Measurements from ENCODE around the gene EARS2. TPM values are rescaled to one million over a fixed set of nuclear protein-coding genes. Genes with fewer than 3 reads are reported as not detected.

EARS2 gene
- total and polyA plus RNA-seq, 9 of the 15 experiments (the other 6 are each of a cell fraction or from before 2014, with no cell fraction given): 17.6 to 58.6 (median 36.3) TPM

DNA sequence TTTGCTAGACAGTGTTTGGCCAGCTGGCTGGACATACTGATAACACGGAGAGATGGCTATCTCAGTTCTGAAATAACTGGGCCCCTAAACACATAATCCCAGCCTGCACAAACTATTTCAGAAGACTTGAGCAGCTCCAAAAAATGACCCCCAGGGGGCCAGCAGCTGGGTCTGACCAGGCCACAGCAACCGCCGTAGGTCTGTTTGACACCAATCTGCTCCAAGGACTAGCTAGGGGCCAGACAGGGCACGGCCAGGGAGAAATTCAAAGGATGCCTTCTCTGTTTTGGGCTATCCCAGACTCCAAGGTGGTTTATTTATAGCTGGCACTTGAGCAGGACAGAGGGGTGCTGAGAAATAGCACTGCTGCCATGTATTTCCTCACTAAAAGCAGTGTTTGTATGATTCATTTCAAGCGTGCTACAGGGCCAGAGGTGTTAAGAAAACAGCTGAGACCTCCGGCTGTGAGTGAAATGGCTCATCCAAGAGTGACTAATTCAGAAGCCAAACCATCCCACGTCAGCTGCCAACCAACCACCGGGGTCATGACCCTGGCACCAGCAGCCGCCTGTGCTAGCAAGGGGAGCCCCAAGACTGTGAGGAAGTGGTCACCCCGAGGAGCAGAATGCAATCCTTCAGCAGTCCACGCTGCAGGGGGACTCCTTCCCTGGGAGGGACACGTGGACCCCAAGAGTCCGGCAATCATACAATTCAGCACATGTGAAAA lies 52.5 kb downstream of the EARS2 start (continued):
- TF ChIP-seq, protein P1, sequence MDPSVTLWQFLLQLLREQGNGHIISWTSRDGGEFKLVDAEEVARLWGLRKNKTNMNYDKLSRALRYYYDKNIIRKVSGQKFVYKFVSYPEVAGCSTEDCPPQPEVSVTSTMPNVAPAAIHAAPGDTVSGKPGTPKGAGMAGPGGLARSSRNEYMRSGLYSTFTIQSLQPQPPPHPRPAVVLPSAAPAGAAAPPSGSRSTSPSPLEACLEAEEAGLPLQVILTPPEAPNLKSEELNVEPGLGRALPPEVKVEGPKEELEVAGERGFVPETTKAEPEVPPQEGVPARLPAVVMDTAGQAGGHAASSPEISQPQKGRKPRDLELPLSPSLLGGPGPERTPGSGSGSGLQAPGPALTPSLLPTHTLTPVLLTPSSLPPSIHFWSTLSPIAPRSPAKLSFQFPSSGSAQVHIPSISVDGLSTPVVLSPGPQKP (CRISPR knock-in tag; IDR thresholded peaks at IDR 0.05): no peak
- no peak for TF ChIP-seq MXI1 (IDR thresholded peaks at IDR 0.05; ENCODE audit: low read depth, low read length)
- TF ChIP-seq, protein P2, sequence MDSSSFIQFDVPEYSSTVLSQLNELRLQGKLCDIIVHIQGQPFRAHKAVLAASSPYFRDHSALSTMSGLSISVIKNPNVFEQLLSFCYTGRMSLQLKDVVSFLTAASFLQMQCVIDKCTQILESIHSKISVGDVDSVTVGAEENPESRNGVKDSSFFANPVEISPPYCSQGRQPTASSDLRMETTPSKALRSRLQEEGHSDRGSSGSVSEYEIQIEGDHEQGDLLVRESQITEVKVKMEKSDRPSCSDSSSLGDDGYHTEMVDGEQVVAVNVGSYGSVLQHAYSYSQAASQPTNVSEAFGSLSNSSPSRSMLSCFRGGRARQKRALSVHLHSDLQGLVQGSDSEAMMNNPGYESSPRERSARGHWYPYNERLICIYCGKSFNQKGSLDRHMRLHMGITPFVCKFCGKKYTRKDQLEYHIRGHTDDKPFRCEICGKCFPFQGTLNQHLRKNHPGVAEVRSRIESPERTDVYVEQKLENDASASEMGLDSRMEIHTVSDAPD (CRISPR knock-in tag; IDR thresholded peaks at IDR 0.05): no peak
- TF ChIP-seq BHLHE40 (IDR thresholded peaks at IDR 0.05; ENCODE audit: low read length): peak; percentile 65
- TF ChIP-seq NONO (IDR thresholded peaks at IDR 0.05; ENCODE audit: low read depth in 2 of 2, low read length in 1 of 2): no peak
- TF ChIP-seq MECOM (CRISPR knock-in tag; IDR thresholded peaks at IDR 0.05): no peak
- TF ChIP-seq POLR2A (conservative IDR thresholded peaks at IDR 0.05): no peak
- TF ChIP-seq BRD4 (IDR thresholded peaks at IDR 0.05): no peak
- no peak for TF ChIP-seq PKNOX1 (IDR thresholded peaks at IDR 0.05)
- no peak for TF ChIP-seq E2F4 (CRISPR knock-in tag; IDR thresholded peaks at IDR 0.05; ENCODE audit: low read depth)
- TF ChIP-seq HNRNPLL (IDR thresholded peaks at IDR 0.05; ENCODE audit: low read depth, low read length, poor library complexity, severe bottlenecking): no peak
- no peak for TF ChIP-seq HDGF (IDR thresholded peaks at IDR 0.05)
- no peak for TF ChIP-seq RBM34 (IDR thresholded peaks at IDR 0.05; ENCODE audit: borderline replicate concordance, insufficient read depth, low read length)
- no peak for TF ChIP-seq ZNF274 (IDR thresholded peaks at IDR 0.05; ENCODE audit: borderline replicate concordance, low read depth, low read length)
- TF ChIP-seq FOXM1 (IDR thresholded peaks at IDR 0.05; ENCODE audit: low read depth): no peak
- TF ChIP-seq FOXM1 (CRISPR knock-in tag; IDR thresholded peaks at IDR 0.05; ENCODE audit: low read depth): no peak
- peak; percentile 62 for TF ChIP-seq SMAD4 (CRISPR knock-in tag; conservative IDR thresholded peaks at IDR 0.05)
- no peak; the same call in 1 of the 2 replicates for TF ChIP-seq CTBP1 (IDR thresholded peaks at IDR 0.05; ENCODE audit: borderline replicate concordance)
- TF ChIP-seq GTF2A2 (tag; IDR thresholded peaks at IDR 0.05): no peak
- TF ChIP-seq, protein P3, sequence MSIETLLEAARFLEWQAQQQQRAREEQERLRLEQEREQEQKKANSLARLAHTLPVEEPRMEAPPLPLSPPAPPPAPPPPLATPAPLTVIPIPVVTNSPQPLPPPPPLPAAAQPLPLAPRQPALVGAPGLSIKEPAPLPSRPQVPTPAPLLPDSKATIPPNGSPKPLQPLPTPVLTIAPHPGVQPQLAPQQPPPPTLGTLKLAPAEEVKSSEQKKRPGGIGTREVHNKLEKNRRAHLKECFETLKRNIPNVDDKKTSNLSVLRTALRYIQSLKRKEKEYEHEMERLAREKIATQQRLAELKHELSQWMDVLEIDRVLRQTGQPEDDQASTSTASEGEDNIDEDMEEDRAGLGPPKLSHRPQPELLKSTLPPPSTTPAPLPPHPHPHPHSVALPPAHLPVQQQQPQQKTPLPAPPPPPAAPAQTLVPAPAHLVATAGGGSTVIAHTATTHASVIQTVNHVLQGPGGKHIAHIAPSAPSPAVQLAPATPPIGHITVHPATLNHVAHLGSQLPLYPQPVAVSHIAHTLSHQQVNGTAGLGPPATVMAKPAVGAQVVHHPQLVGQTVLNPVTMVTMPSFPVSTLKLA (conservative IDR thresholded peaks at IDR 0.05): peak in 1 of 2 experiments; percentile 62; a peak in 2 of 4 replicates
- TF ChIP-seq SLC30A9 (CRISPR knock-in tag; IDR thresholded peaks at IDR 0.05): no peak
